BE2C (cell line): ENCODE measurements around the gene SCART1.

Experiments
- DNase-seq: peaks from one replicate; pipeline ENCODE4 v3.0.0-alpha.2; 2020
- H3K27me3 ChIP-seq: fragments of 250-450 bp; sonication (Bioruptor Pico); 2 replicates; pipeline ENCODE4 v1.5.1; 2020; ENCODE audit warnings: mild to moderate bottlenecking
- H3K36me3 ChIP-seq: fragments of 250-450 bp; sonication (Bioruptor Pico); 2 replicates; pipeline ENCODE4 v1.5.1; 2020; ENCODE audit warnings: mild to moderate bottlenecking
- H3K4me1 ChIP-seq: fragments of 250-450 bp; sonication (Bioruptor Pico); 2 replicates; pipeline ENCODE4 v1.5.1; 2020
- H3K4me3 ChIP-seq: 2 replicates; pipeline ENCODE4 v1.5.1; 2011; ENCODE audit warnings: low read depth, low read length
- H3K9me3 ChIP-seq: fragments of 250-450 bp; sonication (Bioruptor Pico); 2 replicates; pipeline ENCODE4 v1.5.1; 2020
- TF ChIP-seq, protein P1 (sequence below): IDR thresholded peaks from 2 replicates; pipeline ENCODE4 v1.5.1; 2012; ENCODE audit warnings: mild to moderate bottlenecking, low read depth, low read length

SCART1 gene

DNA sequence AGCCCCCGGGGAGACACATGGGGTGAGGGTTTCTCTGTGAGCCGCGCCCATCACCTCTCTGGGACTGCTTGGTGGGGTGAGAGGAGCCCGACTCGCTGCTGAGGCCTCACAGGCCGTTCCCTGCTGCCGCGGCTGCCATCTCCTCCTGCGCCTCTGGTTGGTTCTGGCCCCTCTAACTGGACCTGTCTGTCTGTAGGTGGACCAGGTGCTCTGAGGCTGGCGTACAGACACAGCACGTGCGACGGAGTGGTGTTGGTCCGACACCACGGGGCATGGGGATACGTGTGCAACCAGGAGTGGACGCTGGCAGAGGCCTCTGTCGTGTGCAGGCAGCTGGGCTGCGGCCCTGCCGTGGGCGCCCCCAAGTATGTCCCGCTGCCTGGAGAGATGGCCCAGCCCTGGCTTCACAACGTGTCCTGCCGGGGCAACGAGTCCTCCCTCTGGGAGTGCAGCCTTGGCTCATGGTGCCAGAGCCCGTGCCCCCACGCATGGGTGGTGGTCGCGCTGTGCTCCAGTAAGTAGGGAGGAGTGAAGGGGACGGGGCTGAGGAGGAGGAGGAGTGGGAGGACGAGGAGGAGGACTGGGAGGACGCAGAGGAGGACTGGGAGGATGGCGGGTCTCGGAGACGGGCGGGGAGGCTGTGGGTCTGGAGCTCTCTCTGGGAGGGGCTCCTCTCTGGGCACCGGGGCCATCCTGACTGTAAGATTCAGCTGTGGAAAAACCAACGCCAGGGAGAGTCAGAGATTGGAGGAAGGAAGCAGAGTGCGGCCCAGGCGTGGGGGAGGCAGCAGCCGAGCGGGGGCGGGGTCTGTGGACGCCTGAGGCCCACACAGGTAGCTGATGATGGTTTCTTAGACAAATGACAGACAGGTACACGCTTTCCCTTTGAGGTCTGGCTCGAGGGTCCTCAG is 2.6 kb downstream of the SCART1 start:
- H3K36me3 ChIP-seq: no peaks in the 10 kb centered on the region
- H3K4me1 ChIP-seq: no peaks in the 10 kb centered on the region
- H3K27me3 ChIP-seq: no peaks in the 10 kb centered on the region
- no peak for DNase-seq
- no peaks in the 10 kb centered on the region for H3K9me3 ChIP-seq
- no peak overlapping the region for H3K4me3 ChIP-seq
- TF ChIP-seq, protein P1, sequence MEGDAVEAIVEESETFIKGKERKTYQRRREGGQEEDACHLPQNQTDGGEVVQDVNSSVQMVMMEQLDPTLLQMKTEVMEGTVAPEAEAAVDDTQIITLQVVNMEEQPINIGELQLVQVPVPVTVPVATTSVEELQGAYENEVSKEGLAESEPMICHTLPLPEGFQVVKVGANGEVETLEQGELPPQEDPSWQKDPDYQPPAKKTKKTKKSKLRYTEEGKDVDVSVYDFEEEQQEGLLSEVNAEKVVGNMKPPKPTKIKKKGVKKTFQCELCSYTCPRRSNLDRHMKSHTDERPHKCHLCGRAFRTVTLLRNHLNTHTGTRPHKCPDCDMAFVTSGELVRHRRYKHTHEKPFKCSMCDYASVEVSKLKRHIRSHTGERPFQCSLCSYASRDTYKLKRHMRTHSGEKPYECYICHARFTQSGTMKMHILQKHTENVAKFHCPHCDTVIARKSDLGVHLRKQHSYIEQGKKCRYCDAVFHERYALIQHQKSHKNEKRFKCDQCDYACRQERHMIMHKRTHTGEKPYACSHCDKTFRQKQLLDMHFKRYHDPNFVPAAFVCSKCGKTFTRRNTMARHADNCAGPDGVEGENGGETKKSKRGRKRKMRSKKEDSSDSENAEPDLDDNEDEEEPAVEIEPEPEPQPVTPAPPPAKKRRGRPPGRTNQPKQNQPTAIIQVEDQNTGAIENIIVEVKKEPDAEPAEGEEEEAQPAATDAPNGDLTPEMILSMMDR: no peak

DNA sequence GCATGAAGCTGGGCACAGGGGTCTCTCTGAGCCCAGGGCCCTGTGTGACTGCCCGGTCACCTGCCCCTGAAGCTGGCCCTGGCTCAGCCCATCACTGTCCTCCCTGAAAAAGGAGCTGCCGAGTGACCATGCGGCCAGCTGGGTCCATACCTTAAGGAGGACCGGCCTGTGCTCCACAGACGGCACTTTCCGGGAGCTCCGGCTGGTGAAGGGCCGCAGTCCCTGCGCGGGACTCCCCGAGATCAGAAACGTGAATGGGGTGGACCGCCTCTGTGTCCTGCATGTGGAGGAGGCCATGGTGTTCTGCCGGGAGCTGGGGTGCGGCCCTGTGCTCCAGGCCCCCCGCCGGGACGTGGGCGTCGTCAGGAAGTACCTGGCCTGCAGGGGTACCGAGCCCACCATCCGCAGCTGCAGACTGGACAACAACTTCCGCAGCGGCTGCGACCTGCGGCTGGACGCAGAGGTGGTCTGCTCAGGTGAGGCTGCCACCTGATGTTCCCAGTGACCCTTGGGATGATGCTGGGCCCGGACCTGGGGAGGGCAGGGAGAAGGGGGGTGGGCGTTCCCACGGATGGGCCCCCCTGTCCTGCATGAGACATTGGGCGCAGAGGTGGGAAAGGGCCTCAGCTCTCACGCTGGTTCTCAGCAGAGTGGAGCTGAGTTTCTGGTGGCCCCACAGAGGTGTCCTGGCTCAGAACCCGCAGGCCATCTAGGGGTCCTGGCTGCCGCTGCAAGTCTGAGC is 3.5 kb downstream of the SCART1 start:
- Histone ChIP-seq H3K9me3 (no peaks in the 10 kb centered on the region), H3K27me3 (no peaks in the 10 kb centered on the region), H3K36me3 (no peaks in the 10 kb centered on the region), H3K4me3 (no peak overlapping the region), H3K4me1 (no peaks in the 10 kb centered on the region)
- TF ChIP-seq, protein P1: no peak
- no peak for DNase-seq

DNA sequence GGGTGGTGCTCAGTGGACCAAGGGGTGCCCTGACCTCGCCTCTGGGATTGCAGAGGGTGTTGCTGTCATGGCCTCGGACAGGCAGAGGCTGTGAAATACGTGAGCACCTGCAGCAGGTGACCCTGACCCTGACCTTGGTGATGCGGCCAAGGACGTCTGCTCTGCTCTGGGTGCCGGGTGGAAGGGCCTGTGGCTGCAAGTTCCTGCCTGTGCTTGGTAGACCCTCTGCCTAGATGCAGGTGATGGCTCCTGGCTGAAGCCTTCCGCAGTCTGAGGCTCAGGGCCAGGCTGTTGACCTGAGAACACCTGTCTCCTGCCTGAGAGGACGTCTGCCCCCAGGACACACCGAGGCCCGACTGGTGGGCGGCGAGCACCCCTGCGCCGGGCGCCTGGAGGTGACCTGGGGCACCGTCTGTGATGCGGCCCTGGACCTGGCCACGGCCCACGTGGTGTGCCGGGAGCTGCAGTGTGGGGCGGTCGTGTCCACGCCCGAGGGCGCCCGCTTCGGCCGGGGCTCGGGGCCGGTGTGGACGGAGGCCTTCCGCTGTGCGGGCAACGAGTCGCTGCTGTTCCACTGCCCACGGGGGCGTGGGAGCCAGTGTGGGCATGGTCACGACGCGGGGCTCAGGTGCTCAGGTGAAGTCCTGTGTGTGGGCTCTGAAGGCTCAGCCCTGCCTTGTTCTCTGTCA is 4.4 kb downstream of the SCART1 start:
- TF ChIP-seq, protein P1: no peak
- H3K4me1 ChIP-seq: no peaks in the 10 kb centered on the region
- H3K4me3 ChIP-seq: no peak overlapping the region
- no peaks in the 10 kb centered on the region for H3K27me3 ChIP-seq
- no peaks in the 10 kb centered on the region for H3K36me3 ChIP-seq
- H3K9me3 ChIP-seq: no peaks in the 10 kb centered on the region
- DNase-seq: no peak

DNA sequence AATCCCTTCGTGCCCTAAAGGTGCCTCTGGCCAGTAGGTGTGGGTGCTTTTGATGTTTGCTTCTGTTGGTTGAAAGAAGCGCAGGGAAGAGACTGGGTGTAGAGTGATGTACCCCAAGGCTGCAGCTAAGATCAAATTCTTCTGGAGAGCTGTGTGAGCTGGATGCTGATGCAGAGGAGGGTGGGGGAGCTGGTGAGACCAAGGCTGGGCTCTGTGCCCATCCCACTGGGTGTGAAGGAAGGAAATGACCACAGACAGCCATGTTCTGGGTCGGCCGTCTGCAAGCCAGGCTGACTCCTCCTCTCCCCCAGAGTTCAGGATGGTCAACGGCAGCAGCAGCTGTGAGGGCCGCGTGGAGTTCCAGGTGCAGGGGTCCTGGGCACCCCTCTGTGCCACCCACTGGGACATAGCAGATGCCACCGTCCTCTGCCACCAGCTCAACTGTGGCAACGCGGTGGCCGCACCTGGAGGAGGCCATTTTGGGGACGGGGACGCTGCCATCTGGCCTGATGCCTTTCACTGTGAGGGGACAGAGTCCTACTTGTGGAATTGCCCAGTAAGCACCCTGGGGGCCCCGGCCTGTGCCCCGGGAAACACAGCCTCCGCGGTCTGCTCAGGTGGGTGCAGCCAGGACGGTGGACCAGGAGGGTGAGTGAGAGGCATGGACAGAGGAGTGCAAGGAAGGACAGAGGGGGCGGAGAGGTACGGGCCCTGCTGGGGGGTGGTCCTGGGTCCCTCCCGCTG is 5.1 kb downstream of the SCART1 start:
- Histone ChIP-seq H3K27me3 (no peaks in the 10 kb centered on the region), H3K4me3 (no peak overlapping the region), H3K36me3 (no peaks in the 10 kb centered on the region), H3K4me1 (no peaks in the 10 kb centered on the region), H3K9me3 (no peaks in the 10 kb centered on the region)
- TF ChIP-seq, protein P1: no peak
- DNase-seq: no peak

DNA sequence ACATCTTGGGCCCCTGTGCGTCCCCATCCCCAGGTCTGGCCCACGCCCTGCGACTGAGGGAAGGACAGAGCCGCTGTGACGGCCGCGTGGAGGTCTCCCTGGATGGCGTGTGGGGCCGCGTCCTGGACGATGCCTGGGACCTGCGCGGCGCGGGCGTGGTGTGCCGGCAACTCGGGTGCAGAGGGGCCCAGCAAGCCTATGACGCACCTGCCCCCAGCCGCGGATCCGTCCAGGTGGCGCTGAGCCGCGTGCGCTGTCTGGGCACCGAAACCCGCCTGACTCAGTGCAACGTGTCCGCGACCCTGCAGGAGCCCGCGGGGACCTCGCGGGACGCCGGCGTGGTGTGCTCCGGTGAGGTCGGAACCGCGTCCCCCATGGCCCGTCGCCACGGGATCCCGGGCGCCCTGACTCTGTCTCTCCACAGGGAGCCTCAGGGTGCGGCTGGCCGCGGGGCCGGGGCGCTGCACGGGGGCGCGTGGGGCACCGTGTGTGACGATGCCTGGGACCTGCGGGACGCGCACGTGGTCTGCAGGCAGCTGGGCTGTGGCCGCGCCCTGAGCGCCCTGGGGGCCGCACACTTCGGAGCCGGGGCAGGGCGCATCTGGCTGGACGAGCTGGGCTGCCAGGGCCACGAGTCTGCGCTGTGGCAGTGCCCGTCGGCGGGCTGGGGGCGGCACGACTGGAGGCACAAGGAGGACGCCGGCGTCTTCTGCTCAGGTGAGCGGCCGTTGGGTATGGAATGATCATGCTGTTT is 5.9 kb downstream of the SCART1 start:
- Histone ChIP-seq H3K36me3 (no peaks in the 10 kb centered on the region), H3K27me3 (no peaks in the 10 kb centered on the region), H3K4me1 (no peaks in the 10 kb centered on the region), H3K9me3 (no peaks in the 10 kb centered on the region), H3K4me3 (no peak overlapping the region)
- TF ChIP-seq, protein P1: no peak
- DNase-seq: no peak
